Measurements from ENCODE around the gene CELF2.

The CELF2 gene

GRCh38 chr10:11045995-11046775, 28.5 kb downstream of the CELF2 start:
- TF ChIP-seq FOXP2 (optimal IDR thresholded peaks at IDR 0.05; ENCODE audit: borderline replicate concordance, extremely low read depth, extremely low read length, insufficient read depth) (no peak), TAF1 (IDR thresholded peaks at IDR 0.05; ENCODE audit: borderline replicate concordance, insufficient read depth, low read length) (no peak), REST (IDR thresholded peaks at IDR 0.05; ENCODE audit: insufficient read depth in 1 of 2, low read depth in 2 of 2, low read length in 2 of 2) (no peak), SIN3A (IDR thresholded peaks at IDR 0.05; ENCODE audit: borderline replicate concordance, insufficient read depth, low read length) (no peak), POLR2AphosphoS5 (IDR thresholded peaks at IDR 0.05; ENCODE audit: low read depth, low read length) (no peak)

GRCh38 chr10:11046776-11047160, 29.1 kb downstream of the CELF2 start:
- TF ChIP-seq TAF1 (IDR thresholded peaks at IDR 0.05; ENCODE audit: borderline replicate concordance, insufficient read depth, low read length): no peak
- TF ChIP-seq REST (IDR thresholded peaks at IDR 0.05; ENCODE audit: insufficient read depth in 1 of 2, low read depth in 2 of 2, low read length in 2 of 2): no peak
- no peak for TF ChIP-seq FOXP2 (optimal IDR thresholded peaks at IDR 0.05; ENCODE audit: borderline replicate concordance, extremely low read depth, extremely low read length, insufficient read depth)
- TF ChIP-seq SIN3A (IDR thresholded peaks at IDR 0.05; ENCODE audit: borderline replicate concordance, insufficient read depth, low read length): no peak
- TF ChIP-seq POLR2AphosphoS5 (IDR thresholded peaks at IDR 0.05; ENCODE audit: low read depth, low read length): no peak

GRCh38 chr10:11048707-11049278, 31.1 kb downstream of the CELF2 start:
- TF ChIP-seq REST (IDR thresholded peaks at IDR 0.05; ENCODE audit: insufficient read depth in 1 of 2, low read depth in 2 of 2, low read length in 2 of 2) (no peak), TAF1 (IDR thresholded peaks at IDR 0.05; ENCODE audit: borderline replicate concordance, insufficient read depth, low read length) (no peak), FOXP2 (optimal IDR thresholded peaks at IDR 0.05; ENCODE audit: borderline replicate concordance, extremely low read depth, extremely low read length, insufficient read depth) (no peak), SIN3A (IDR thresholded peaks at IDR 0.05; ENCODE audit: borderline replicate concordance, insufficient read depth, low read length) (no peak), POLR2AphosphoS5 (IDR thresholded peaks at IDR 0.05; ENCODE audit: low read depth, low read length) (no peak)

GRCh38 chr10:11049806-11050205, 32.1 kb downstream of the CELF2 start:
- TF ChIP-seq POLR2AphosphoS5 (IDR thresholded peaks at IDR 0.05; ENCODE audit: low read depth, low read length) (no peak), TAF1 (IDR thresholded peaks at IDR 0.05; ENCODE audit: borderline replicate concordance, insufficient read depth, low read length) (no peak), REST (IDR thresholded peaks at IDR 0.05; ENCODE audit: insufficient read depth in 1 of 2, low read depth in 2 of 2, low read length in 2 of 2) (no peak), FOXP2 (optimal IDR thresholded peaks at IDR 0.05; ENCODE audit: borderline replicate concordance, extremely low read depth, extremely low read length, insufficient read depth) (no peak), SIN3A (IDR thresholded peaks at IDR 0.05; ENCODE audit: borderline replicate concordance, insufficient read depth, low read length) (no peak)

Measured in PFSK-1 (cell line).